AG20443 (cell line): ENCODE measurements around the gene ECSIT.
A peak's percentile ranks its signal among the peaks of the same experiment; 100 is the strongest.

Experiments
- DNase-seq: peaks from one replicate; pipeline ENCODE4 v3.0.0; 2012; ENCODE audit warnings: low spot score, mixed read lengths

ECSIT gene

GRCh38 chr19:11499890-11500420 is 29.0 kb downstream of the ECSIT start:
- no peak for DNase-seq

- DNase-seq: no peak
Measured at GRCh38 chr19:11499220-11499726, 29.7 kb downstream of the ECSIT start.

GRCh38 chr19:11496391-11497163 is 32.4 kb downstream of the ECSIT start:
- DNase-seq: peak; percentile 89

GRCh38 chr19:11495885-11496284 is 33.0 kb downstream of the ECSIT start:
- DNase-seq: no peak

- DNase-seq: no peak
Measured at GRCh38 chr19:11495481-11495880, 33.5 kb downstream of the ECSIT start.

GRCh38 chr19:11494634-11495285 is 34.2 kb downstream of the ECSIT start:
- no peak for DNase-seq

GRCh38 chr19:11489378-11489777 is 39.6 kb downstream of the ECSIT start:
- no peak for DNase-seq

- DNase-seq: no peak
Measured at GRCh38 chr19:11486661-11487503, 42.1 kb downstream of the ECSIT start.

GRCh38 chr19:11485245-11485837 is 43.6 kb downstream of the ECSIT start:
- DNase-seq: no peak

GRCh38 chr19:11483366-11484111 is 45.4 kb downstream of the ECSIT start:
- DNase-seq: no peak

GRCh38 chr19:11482384-11483050 is 46.4 kb downstream of the ECSIT start:
- peak; percentile 97 for DNase-seq

- DNase-seq: peak; percentile 92
Measured at GRCh38 chr19:11481534-11482383, 47.2 kb downstream of the ECSIT start.

- DNase-seq: no peak
Measured at GRCh38 chr19:11480715-11481533, 48.0 kb downstream of the ECSIT start, which contains the start of gene ELAVL3. Gene ELAVL3 (minus strand): TSS chr19:11481046. CDS start chr19:11480608, 438 bp downstream.

- no peak for DNase-seq
Measured at GRCh38 chr19:11479898-11480714, 48.8 kb downstream of the ECSIT start.

- DNase-seq: peak; percentile 75
Measured at GRCh38 chr19:11479090-11479897, 49.6 kb downstream of the ECSIT start.

- no peak for DNase-seq
Measured at GRCh38 chr19:11478167-11479089, 50.5 kb downstream of the ECSIT start.
